ENCODE measurements around the gene ADAMTS2. TPM values are rescaled to one million over a fixed set of nuclear protein-coding genes. Genes with fewer than 3 reads are reported as not detected.

ADAMTS2 gene
- total and polyA plus RNA-seq, 2 of the 4 experiments (the other 2 are of a cell fraction) = 19.0 to 58.8 TPM

- H4K20me1 ChIP-seq (ENCODE audit: insufficient read depth, low read length) = no peaks in the 10 kb centered on the region
- no peaks in the 10 kb centered on the region for H3K79me1 ChIP-seq (ENCODE audit: low read depth in 1 of 2, low read length in 2 of 2)
- H2BK120ac ChIP-seq (ENCODE audit: low read depth, low read length) = no peak overlapping the region
- no peaks in the 10 kb centered on the region for H3K9me1 ChIP-seq (ENCODE audit: insufficient read depth, low read length)
- no peak overlapping the region for H3K4me2 ChIP-seq (ENCODE audit: low read depth, low read length)
- no peak overlapping the region for H2BK5ac ChIP-seq (ENCODE audit: low read depth, low read length, poor library complexity, severe bottlenecking)
- H3K56ac ChIP-seq (ENCODE audit: extremely low read depth, insufficient read depth, low read length) = no peak overlapping the region
- no peak overlapping the region for H3K18ac ChIP-seq (ENCODE audit: low read depth, low read length)
- peaks cover 10% of the 10 kb centered on the region for H3K36me3 ChIP-seq (ENCODE audit: control insufficient read depth, insufficient read depth, low read length)
- CTCF ChIA-PET = no interaction called here
- dilution Hi-C loops (cut with HindIII; ENCODE audit: low sequenced_read_pairs, unreplicated experiment) = no loop called here
- H4K91ac ChIP-seq (ENCODE audit: insufficient read depth, low read depth, low read length) = no peak overlapping the region
- ATAC-seq (ENCODE audit: low read depth) (no peak), DNase-seq (no peak)
- intact Hi-C loops (cut with micrococcal nuclease) = no loop called here
- in situ Hi-C loops (cut with MboI; ENCODE audit: low sequenced_read_pairs) = no loop called here
- H3K4me3 ChIP-seq (ENCODE audit: insufficient read depth, low read depth, low read length) = no peak overlapping the region
- H2AK9ac ChIP-seq (replicated peaks; ENCODE audit: low read depth, low read length, poor library complexity) = no peak overlapping the region
- 93% methylated on average over 3 of the region's 12 CpGs; no CpG with 5 or more reads in 1 of the 2 experiments for WGBS, 2 experiments (ENCODE audit: extremely low coverage in 2 of 2, insufficient read length in 1 of 2)
- TF ChIP-seq NFE2L2 (IDR thresholded peaks at IDR 0.05; ENCODE audit: low read depth, low read length) = no peak
- TF ChIP-seq MAFK (IDR thresholded peaks at IDR 0.05; ENCODE audit: low read depth, low read length) = no peak
- no peak for TF ChIP-seq RAD21 (IDR thresholded peaks at IDR 0.05; ENCODE audit: low read length)
- TF ChIP-seq POLR2A (IDR thresholded peaks at IDR 0.05; ENCODE audit: low read depth, low read length) = no peak
- no peak for TF ChIP-seq RCOR1 (IDR thresholded peaks at IDR 0.05; ENCODE audit: insufficient replicate concordance, low read length)
- no peak for TF ChIP-seq SMC3 (IDR thresholded peaks at IDR 0.05; ENCODE audit: low read depth, low read length)
- no peak for TF ChIP-seq MAZ (IDR thresholded peaks at IDR 0.05; ENCODE audit: borderline replicate concordance, low read depth, low read length)
- TF ChIP-seq USF2 (IDR thresholded peaks at IDR 0.05; ENCODE audit: low read depth, low read length) = no peak
- no peak for TF ChIP-seq CTCF (conservative IDR thresholded peaks at IDR 0.05; ENCODE audit: low read depth, low read length)
- no peak for TF ChIP-seq BHLHE40 (IDR thresholded peaks at IDR 0.05; ENCODE audit: low read depth, low read length)
- no peak for TF ChIP-seq CEBPB (IDR thresholded peaks at IDR 0.05; ENCODE audit: low read depth, low read length)
- TF ChIP-seq RFX5 (IDR thresholded peaks at IDR 0.05; ENCODE audit: low read depth, low read length) = no peak
- TF ChIP-seq MXI1 (IDR thresholded peaks at IDR 0.05; ENCODE audit: borderline replicate concordance, low read depth, low read length) = no peak
- TF ChIP-seq ELK1 (IDR thresholded peaks at IDR 0.05; ENCODE audit: borderline replicate concordance, low read depth, low read length) = no peak
- no peak for TF ChIP-seq FOS (IDR thresholded peaks at IDR 0.05; ENCODE audit: low read depth, low read length)
- TF ChIP-seq CHD1 (IDR thresholded peaks at IDR 0.05; ENCODE audit: low read depth, low read length) = no peak
- H3K9me3 ChIP-seq (ENCODE audit: control insufficient read depth, insufficient read depth, low read length) = peaks cover 40% of the 10 kb centered on the region
- H2BK20ac ChIP-seq (ENCODE audit: low read depth, low read length) = no peak overlapping the region
- no peak overlapping the region for H3K9ac ChIP-seq (ENCODE audit: low read depth, low read length)
- H3K4ac ChIP-seq (ENCODE audit: low read depth, low read length) = no peak overlapping the region
- H3K23ac ChIP-seq (ENCODE audit: low read depth, low read length) = no peak overlapping the region
- H2AK5ac ChIP-seq (ENCODE audit: low read depth, low read length) = no peak overlapping the region
- H3K14ac ChIP-seq (replicated peaks; ENCODE audit: low read depth, low read length) = no peak overlapping the region
- no peak overlapping the region for H4K8ac ChIP-seq (ENCODE audit: low read depth in 2 of 2, low read length in 2 of 2)
- no peaks in the 10 kb centered on the region for H3K27me3 ChIP-seq (ENCODE audit: control insufficient read depth, insufficient read depth, low read length)
- no peak overlapping the region for H2AFZ ChIP-seq (replicated peaks; ENCODE audit: low read length, poor library complexity)
- no peaks in the 10 kb centered on the region for H3K4me1 ChIP-seq (ENCODE audit: control insufficient read depth, insufficient read depth, low read length)
- no peak overlapping the region for H3K27ac ChIP-seq (ENCODE audit: insufficient read depth, low read length)
- no peak overlapping the region for H4K5ac ChIP-seq (ENCODE audit: low read depth, low read length)
- no peak overlapping the region for H2BK15ac ChIP-seq (ENCODE audit: low read depth, low read length)
- BruUV-seq (replicated peaks) = no TSS peak
- POLR2A ChIA-PET (ENCODE audit: unreplicated experiment) = no interaction called here
Observed at GRCh38 chr5:179112469-179113142, 232.7 kb downstream of the ADAMTS2 start.
